ENCODE measurements around the gene RHOF. TPM values are rescaled to one million over a fixed set of nuclear protein-coding genes. Genes with fewer than 3 reads are reported as not detected.

Gene RHOF
- polyA plus RNA-seq, 1 of the 3 experiments (the other 2 are of a cell fraction) = 5.0 TPM

GRCh38 chr12:121733849-121734248 is 59.6 kb downstream of the RHOF start:
- WGBS (ENCODE audit: low lambda C conversion rate) = 94% methylated on average over 8 of the region's 8 CpGs
- no peaks in the 10 kb centered on the region for H3K9me2 ChIP-seq
- H2AFZ ChIP-seq (ENCODE audit: low read depth) = no peak overlapping the region
- no peaks in the 10 kb centered on the region for H3K36me3 ChIP-seq (replicated peaks in 1 of 2; ENCODE audit: control insufficient read depth in 1 of 2, insufficient read depth in 2 of 2, low read length in 1 of 2)
- H3K27ac ChIP-seq (ENCODE audit: low read depth in 2 of 2, low read length in 1 of 2) = no peak overlapping the region
- no peak overlapping the region for H3K4me2 ChIP-seq
- H3K4me1 ChIP-seq (ENCODE audit: control insufficient read depth in 1 of 2, insufficient read depth in 2 of 2, low read depth in 1 of 2, low read length in 1 of 2) = no peaks in the 10 kb centered on the region; a peak in 1 of 4 replicates
- H3K79me2 ChIP-seq (ENCODE audit: insufficient read depth) = peaks cover 11% of the 10 kb centered on the region; the same call in 1 of the 2 replicates
- no peak for DNase-seq
- H3F3A ChIP-seq (replicated peaks; ENCODE audit: insufficient read depth) = peaks cover 3% of the 10 kb centered on the region
- H3K27me3 ChIP-seq (ENCODE audit: insufficient read depth) = no peaks in the 10 kb centered on the region
- no peaks in the 10 kb centered on the region for H4K20me1 ChIP-seq (ENCODE audit: insufficient read depth)
- H3K9me3 ChIP-seq = no peaks in the 10 kb centered on the region
- TF ChIP-seq RAD21 (IDR thresholded peaks at IDR 0.05; ENCODE audit: low read length) = no peak
- no peak for TF ChIP-seq YY1 (IDR thresholded peaks at IDR 0.05; ENCODE audit: low read depth)
- no peak for TF ChIP-seq TCF12 (IDR thresholded peaks at IDR 0.05)
- no peak for TF ChIP-seq FOXM1 (IDR thresholded peaks at IDR 0.05; ENCODE audit: low read depth)
- TF ChIP-seq TAF1 (IDR thresholded peaks at IDR 0.05; ENCODE audit: borderline replicate concordance, low read depth, low read length) = no peak
- TF ChIP-seq JUND (IDR thresholded peaks at IDR 0.05) = no peak
- TF ChIP-seq GATA2 (CRISPR knock-in tag; IDR thresholded peaks at IDR 0.05) = no peak
- no peak for TF ChIP-seq MEF2A (IDR thresholded peaks at IDR 0.05; ENCODE audit: borderline replicate concordance, low read depth)
- TF ChIP-seq NRF1 (IDR thresholded peaks at IDR 0.05; ENCODE audit: low read depth, low read length) = no peak
- H3K9ac ChIP-seq = no peak overlapping the region
- no peak overlapping the region for H3K4me3 ChIP-seq (ENCODE audit: low read depth in 2 of 2, low read length in 1 of 2)
- CTCF ChIA-PET = no interaction called here
- POLR2A ChIA-PET = no interaction called here

- H3K79me2 ChIP-seq (ENCODE audit: insufficient read depth) = peaks cover 21% of the 10 kb centered on the region; the same call in 1 of the 2 replicates
- ChIA-PET CTCF (no interaction called here), POLR2A (no interaction called here)
- H3K4me3 ChIP-seq (ENCODE audit: low read depth in 2 of 2, low read length in 1 of 2) = no peak overlapping the region
- H3K27me3 ChIP-seq (ENCODE audit: insufficient read depth) = no peaks in the 10 kb centered on the region
- no peak overlapping the region for H3K27ac ChIP-seq (ENCODE audit: low read depth in 2 of 2, low read length in 1 of 2)
- no peaks in the 10 kb centered on the region for H3K36me3 ChIP-seq (replicated peaks in 1 of 2; ENCODE audit: control insufficient read depth in 1 of 2, insufficient read depth in 2 of 2, low read length in 1 of 2)
- no peak for TF ChIP-seq GABPA (IDR thresholded peaks at IDR 0.05; ENCODE audit: low read depth)
- no peak for TF ChIP-seq FOXM1 (IDR thresholded peaks at IDR 0.05; ENCODE audit: low read depth)
- TF ChIP-seq SMC3 (IDR thresholded peaks at IDR 0.05; ENCODE audit: low read depth, low read length) = no peak
- TF ChIP-seq USF1 (IDR thresholded peaks at IDR 0.05; ENCODE audit: borderline replicate concordance, low read depth) = no peak
- TF ChIP-seq TCF12 (IDR thresholded peaks at IDR 0.05) = no peak
- no peak for TF ChIP-seq RXRA (IDR thresholded peaks at IDR 0.05; ENCODE audit: borderline replicate concordance, low read depth)
- no peak for TF ChIP-seq PBX3 (IDR thresholded peaks at IDR 0.05)
- no peak for TF ChIP-seq MAX (IDR thresholded peaks at IDR 0.05; ENCODE audit: low read depth)
- no peak for TF ChIP-seq FOXJ3 (CRISPR knock-in tag; IDR thresholded peaks at IDR 0.05)
- TF ChIP-seq MXI1 (IDR thresholded peaks at IDR 0.05; ENCODE audit: low read depth, low read length) = no peak
- no peak for TF ChIP-seq TAF1 (IDR thresholded peaks at IDR 0.05; ENCODE audit: borderline replicate concordance, low read depth, low read length)
- no peak for TF ChIP-seq GATA2 (CRISPR knock-in tag; IDR thresholded peaks at IDR 0.05)
- TF ChIP-seq NFIC (IDR thresholded peaks at IDR 0.05; ENCODE audit: borderline replicate concordance) = no peak
- TF ChIP-seq RFX5 (IDR thresholded peaks at IDR 0.05; ENCODE audit: low read length) = no peak
- no peak for TF ChIP-seq CTCF (IDR thresholded peaks at IDR 0.05)
- no peaks in the 10 kb centered on the region for H3K9me2 ChIP-seq
- H3K9ac ChIP-seq = no peak overlapping the region
- no peak for DNase-seq
- H4K20me1 ChIP-seq (ENCODE audit: insufficient read depth) = no peaks in the 10 kb centered on the region
- no peak overlapping the region for H2AFZ ChIP-seq (ENCODE audit: low read depth)
- 92% methylated on average over 7 of the region's 7 CpGs for WGBS (ENCODE audit: low lambda C conversion rate)
- H3F3A ChIP-seq (replicated peaks; ENCODE audit: insufficient read depth) = peaks cover 5% of the 10 kb centered on the region
- H3K9me3 ChIP-seq = no peaks in the 10 kb centered on the region
- H3K4me2 ChIP-seq = no peak overlapping the region
- H3K4me1 ChIP-seq (ENCODE audit: control insufficient read depth in 1 of 2, insufficient read depth in 2 of 2, low read depth in 1 of 2, low read length in 1 of 2) = no peaks in the 10 kb centered on the region
Measured at GRCh38 chr12:121731473-121731872, 62.0 kb downstream of the RHOF start.

All from SK-N-SH (cell line).